ENCODE data around the gene PLXNB3. TPM values are rescaled to one million over a fixed set of nuclear protein-coding genes. Genes with fewer than 3 reads are reported as not detected.
A peak's percentile ranks its signal among the peaks of the same experiment; 100 is the strongest.
"Not testable (repeated sequence)": the region's sequence is repeated elsewhere in the genome, so short reads cannot be mapped to it uniquely, and the experiment has no call there.

The PLXNB3 gene
- total and polyA plus RNA-seq, 7 donors, result 0.60 to 50.1 (median 11.2) TPM; not detected in 1

GRCh38 chrX:153740631-153741222 is 23.3 kb upstream of the PLXNB3 start:
- no peak overlapping the region for H3K27ac ChIP-seq
- no peaks in the 10 kb centered on the region for H3K27me3 ChIP-seq
- H3K4me3 ChIP-seq, result no peak overlapping the region
- H3K9me3 ChIP-seq, result no peaks in the 10 kb centered on the region
- intact Hi-C loops (cut with DNase I), result no loop called here
- WGBS, 2 donors, result 54 to 73% methylated on average over 15 to 16 of the region's 16 CpGs
- peaks cover 0 to 16% (median 15%) of the 10 kb centered on the region in 4 donors for H3K4me1 ChIP-seq
- no peak for DNase-seq
- TF ChIP-seq CTCF (IDR thresholded peaks at IDR 0.05) (no peak), EP300 (IDR thresholded peaks at IDR 0.05) (no peak), POLR2A (IDR thresholded peaks at IDR 0.05) (no peak), POLR2AphosphoS5 (IDR thresholded peaks at IDR 0.05) (no peak)
- H3K36me3 ChIP-seq, result peaks cover 0 to 23% (median 6%) of the 10 kb centered on the region in 4 donors

DNA sequence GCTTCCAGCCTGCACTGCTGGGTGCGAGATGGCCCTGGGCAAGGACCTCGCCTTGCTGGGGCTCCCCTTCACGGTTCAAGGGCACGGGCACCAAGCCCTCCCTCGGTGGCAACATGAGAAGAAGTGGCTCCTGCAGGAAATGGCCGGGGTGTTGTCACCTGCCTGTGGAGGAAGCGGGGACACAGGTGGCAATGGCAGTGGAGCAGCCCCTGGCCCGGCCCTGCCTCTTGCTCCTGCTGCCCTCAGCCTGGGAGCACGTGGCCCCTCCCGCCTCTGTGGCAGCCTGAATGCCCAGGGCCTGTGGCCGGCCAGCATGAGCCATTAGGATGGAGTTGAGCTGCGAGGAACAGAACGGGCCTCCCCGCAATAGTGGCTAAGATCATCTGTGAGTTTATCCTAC is 22.6 kb upstream of the PLXNB3 start:
- WGBS, 2 donors, result 78 to 89% methylated on average over 14 of the region's 14 CpGs
- no peak for DNase-seq
- no peak overlapping the region for H3K4me3 ChIP-seq
- peaks cover 0 to 18% (median 4%) of the 10 kb centered on the region in 4 donors for H3K36me3 ChIP-seq
- H3K27me3 ChIP-seq, result no peaks in the 10 kb centered on the region
- TF ChIP-seq POLR2A (IDR thresholded peaks at IDR 0.05) (no peak), CTCF (IDR thresholded peaks at IDR 0.05) (no peak), POLR2AphosphoS5 (IDR thresholded peaks at IDR 0.05) (no peak), EP300 (IDR thresholded peaks at IDR 0.05) (no peak)
- peak overlapping the region in 1 of 4 donors; percentile 30 for H3K27ac ChIP-seq
- H3K9me3 ChIP-seq, result no peaks in the 10 kb centered on the region
- peaks cover 0 to 16% (median 15%) of the 10 kb centered on the region in 4 donors for H3K4me1 ChIP-seq
- intact Hi-C loops (cut with DNase I), result no loop called here

GRCh38 chrX:153742111-153742510 is 21.9 kb upstream of the PLXNB3 start:
- 98% methylated on average over 14 of the region's 14 CpGs for WGBS, 2 donors
- H3K27ac ChIP-seq, result peak overlapping the region in 3 of 4 donors; percentile 30 to 84 (median 82)

DNA sequence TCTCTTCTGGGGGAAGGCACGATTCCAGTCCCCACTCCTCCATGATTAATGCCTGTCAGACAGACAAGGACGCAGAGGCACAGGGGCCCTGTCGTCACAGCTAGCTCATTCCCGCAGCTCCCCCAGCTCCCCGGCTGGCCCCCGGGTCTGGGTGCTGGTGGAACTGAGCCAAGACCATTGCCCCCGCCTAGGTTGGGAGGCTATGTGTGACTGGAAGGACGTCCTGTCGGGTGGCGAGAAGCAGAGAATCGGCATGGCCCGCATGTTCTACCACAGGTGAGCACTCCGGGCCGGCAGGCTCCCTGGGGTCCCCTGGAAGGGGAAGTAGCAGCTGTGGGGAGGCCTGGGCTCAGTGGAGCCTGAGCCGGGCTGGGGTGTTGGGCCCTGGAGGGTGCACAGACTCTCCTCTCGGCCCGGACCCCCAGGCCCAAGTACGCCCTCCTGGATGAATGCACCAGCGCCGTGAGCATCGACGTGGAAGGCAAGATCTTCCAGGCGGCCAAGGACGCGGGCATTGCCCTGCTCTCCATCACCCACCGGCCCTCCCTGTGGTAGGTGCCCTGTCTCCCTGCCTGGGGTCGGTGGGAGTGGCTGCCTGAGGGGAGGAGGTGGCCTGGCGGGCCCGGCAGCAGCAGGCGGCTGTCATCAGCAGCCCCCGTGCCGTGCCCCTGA is 21.1 kb upstream of the PLXNB3 start:
- H3K9me3 ChIP-seq, H3K27me3 ChIP-seq, H3K36me3 ChIP-seq, DNase-seq, H3K4me3 ChIP-seq: not testable (repeated sequence)
- 56 to 60% methylated on average over 32 of the region's 32 CpGs for WGBS, 2 donors
- intact Hi-C loops (cut with DNase I), result loop anchor here (2.0 kb wide), 1 partner anchor 16 kb away; no protein-coding TSS in a partner anchor
- Histone ChIP-seq H3K27ac (peak overlapping the region; percentile 20 to 84 (median 82)), H3K4me1 (peaks cover 0 to 16% (median 15%) of the 10 kb centered on the region in 4 donors)

More at GRCh38 chrX:153742111-153742510, 21.9 kb upstream of the PLXNB3 start:
- H3K9me3 ChIP-seq, DNase-seq, H3K27me3 ChIP-seq, H3K4me3 ChIP-seq: not testable (repeated sequence)
- H3K4me1 ChIP-seq, result peaks cover 0 to 16% (median 15%) of the 10 kb centered on the region in 4 donors
- peaks cover 0 to 11% (median under 1%) of the 10 kb centered on the region in 4 donors for H3K36me3 ChIP-seq
- intact Hi-C loops (cut with DNase I), result loop anchor here (2.0 kb wide), 1 partner anchor 15 kb away; no protein-coding TSS in a partner anchor

GRCh38 chrX:153743468-153744209 is 20.4 kb upstream of the PLXNB3 start:
- intact Hi-C loops (cut with DNase I), result loop anchor here (2.0 kb wide), 1 partner anchor 17 kb away; no protein-coding TSS in a partner anchor
- not testable (repeated sequence) for H3K27me3 ChIP-seq, H3K36me3 ChIP-seq, H3K9me3 ChIP-seq
- H3K4me3 ChIP-seq, result peak overlapping the region in 3 of 4 donors; percentile 16 to 31 (median 23)
- TF ChIP-seq POLR2A (IDR thresholded peaks at IDR 0.05), result peak in 1 of 2 donors; percentile 20
- peak in 3 of 4 donors; percentile 8 to 55 (median 50) for TF ChIP-seq POLR2AphosphoS5 (IDR thresholded peaks at IDR 0.05)
- H3K4me1 ChIP-seq, result peaks cover 0 to 16% (median 15%) of the 10 kb centered on the region in 4 donors
- DNase-seq, result peak; percentile 94
- 10 to 50% methylated on average over 31 to 35 of the region's 35 CpGs for WGBS, 2 donors
- H3K27ac ChIP-seq, result peak overlapping the region; percentile 51 to 84 (median 82)
